NOMO-1 treated with dmso at 0.1 percent for 144 hours (cell line): Measurements from ENCODE around the gene ZPBP2.

Source experiments
- DNase-seq: peaks from one replicate; lab custom pipeline; 2025; ENCODE audit not compliant: unreplicated experiment; lab: John Stamatoyannopoulos, UW

ZPBP2 gene

GRCh38 chr17:39904990-39905288, 36.9 kb downstream of the ZPBP2 start:
- DNase-seq, result no peak

GRCh38 chr17:39908789-39909352, 40.9 kb downstream of the ZPBP2 start:
- no peak for DNase-seq

GRCh38 chr17:39913989-39914388, 46.0 kb downstream of the ZPBP2 start:
- DNase-seq, result no peak

GRCh38 chr17:39915559-39915958, 47.6 kb downstream of the ZPBP2 start:
- no peak for DNase-seq

GRCh38 chr17:39916918-39917317, 48.9 kb downstream of the ZPBP2 start:
- DNase-seq, result no peak

- DNase-seq, result no peak
Measured at GRCh38 chr17:39919087-39919683, 51.2 kb downstream of the ZPBP2 start.

GRCh38 chr17:39920218-39921210, 52.5 kb downstream of the ZPBP2 start:
- DNase-seq, result no peak

GRCh38 chr17:39921323-39921722, 53.3 kb downstream of the ZPBP2 start:
- no peak for DNase-seq

- no peak for DNase-seq
Measured at GRCh38 chr17:39922006-39922405, 54.0 kb downstream of the ZPBP2 start.

GRCh38 chr17:39923230-39923629, 55.2 kb downstream of the ZPBP2 start:
- no peak for DNase-seq

- DNase-seq, result no peak
Measured at GRCh38 chr17:39923836-39924690, 56.1 kb downstream of the ZPBP2 start.

GRCh38 chr17:39924691-39925055, 56.7 kb downstream of the ZPBP2 start:
- no peak for DNase-seq

- DNase-seq, result no peak
Measured at GRCh38 chr17:39925282-39926134, 57.5 kb downstream of the ZPBP2 start.

GRCh38 chr17:39926135-39926587, 58.2 kb downstream of the ZPBP2 start:
- DNase-seq, result no peak

GRCh38 chr17:39926588-39927100, 58.6 kb downstream of the ZPBP2 start:
- peak; percentile 3 for DNase-seq
